ENCODE results near the gene PIEZO2. TPM values are rescaled to one million over a fixed set of nuclear protein-coding genes. Genes with fewer than 3 reads are reported as not detected.

Gene PIEZO2
- total RNA-seq, 1 experiment from 2014 or later = 0.82 TPM

DNA sequence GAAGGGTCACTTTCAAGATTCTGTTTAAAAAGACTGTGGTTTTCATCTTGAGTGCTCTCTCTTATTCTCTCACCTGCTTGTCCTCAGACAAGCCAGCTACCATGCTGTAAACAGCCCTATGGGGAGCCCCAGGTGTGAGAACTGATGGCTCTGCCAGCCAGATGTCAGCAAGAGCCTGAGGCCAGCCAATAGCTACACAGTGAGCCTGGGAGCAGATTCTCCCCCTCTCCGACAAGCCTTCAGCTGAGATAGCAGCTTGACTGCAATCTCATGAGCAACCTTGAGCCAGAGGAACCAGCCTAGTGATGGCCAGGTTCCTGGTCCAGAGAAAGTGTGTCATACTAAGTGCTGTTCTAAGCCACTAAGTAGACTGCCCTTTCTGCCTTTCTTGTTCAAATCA, 351.5 kb downstream of the PIEZO2 start:
- no peak for DNase-seq (ENCODE audit: low read depth)

GRCh38 chr18:10794771-10795170, 354.6 kb downstream of the PIEZO2 start:
- no peak for DNase-seq (ENCODE audit: low read depth)

DNA sequence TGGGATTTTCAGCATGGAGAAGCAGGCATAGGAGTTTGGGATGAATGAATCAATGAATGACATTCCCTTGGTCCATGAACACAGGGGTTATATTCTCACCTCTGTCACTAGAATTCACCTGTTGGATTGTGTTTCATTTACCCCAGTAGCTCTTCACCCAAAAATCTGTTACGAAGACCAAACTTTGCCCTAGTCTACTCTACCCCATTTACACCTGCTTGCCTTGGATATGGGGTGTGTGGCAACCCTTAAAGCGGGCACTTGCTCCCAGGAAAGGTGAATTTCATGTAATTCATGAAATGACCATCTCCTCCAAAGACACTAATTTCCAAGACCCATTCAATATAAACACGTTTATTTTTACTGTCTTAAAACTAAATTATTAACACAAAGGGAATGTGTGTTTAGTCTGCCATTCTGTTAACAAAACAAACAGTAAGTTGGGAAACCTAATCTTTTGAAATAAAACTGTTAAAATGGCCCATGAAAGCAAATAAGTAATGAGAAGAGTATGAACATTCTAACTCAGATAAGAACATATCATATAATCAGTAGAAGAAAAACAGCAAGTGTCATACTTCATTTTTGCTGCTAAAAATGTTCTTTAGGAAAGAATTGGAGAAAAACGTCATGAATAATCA, 355.5 kb downstream of the PIEZO2 start:
- no peak for DNase-seq (ENCODE audit: low read depth)

- no peak for DNase-seq (ENCODE audit: low read depth)
Observed at GRCh38 chr18:10792181-10792580, 357.2 kb downstream of the PIEZO2 start.

- no peak for DNase-seq (ENCODE audit: low read depth)
Observed at GRCh38 chr18:10791169-10791831, 358.1 kb downstream of the PIEZO2 start.

DNA sequence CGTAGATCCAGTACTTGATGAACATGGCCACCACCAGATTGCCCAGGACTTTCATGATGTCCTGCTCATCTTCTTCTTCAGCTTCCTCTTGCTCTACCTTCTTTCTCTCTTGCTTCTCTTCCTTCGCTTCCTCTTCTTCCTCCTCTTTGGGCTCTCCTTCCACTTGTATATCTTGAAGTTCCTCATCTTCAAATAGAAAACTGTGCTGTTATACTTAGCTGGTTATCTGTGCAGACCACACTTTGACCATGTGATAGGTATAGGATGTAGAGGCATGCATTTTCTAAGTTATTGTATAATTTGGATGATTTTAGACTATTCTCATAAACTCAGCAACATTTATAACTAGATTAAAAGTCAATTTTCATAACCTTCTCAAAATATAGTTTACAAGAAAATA, 360.2 kb downstream of the PIEZO2 start:
- DNase-seq (ENCODE audit: low read depth) = no peak

GRCh38 chr18:10787293-10787901, 362.0 kb downstream of the PIEZO2 start:
- DNase-seq (ENCODE audit: low read depth) = peak; percentile 73

GRCh38 chr18:10785798-10786197, 363.6 kb downstream of the PIEZO2 start:
- DNase-seq (ENCODE audit: low read depth) = no peak

- DNase-seq (ENCODE audit: low read depth) = no peak
Observed at GRCh38 chr18:10784596-10785202, 364.7 kb downstream of the PIEZO2 start.

GRCh38 chr18:10783941-10784340, 365.4 kb downstream of the PIEZO2 start:
- DNase-seq (ENCODE audit: low read depth) = no peak

DNA sequence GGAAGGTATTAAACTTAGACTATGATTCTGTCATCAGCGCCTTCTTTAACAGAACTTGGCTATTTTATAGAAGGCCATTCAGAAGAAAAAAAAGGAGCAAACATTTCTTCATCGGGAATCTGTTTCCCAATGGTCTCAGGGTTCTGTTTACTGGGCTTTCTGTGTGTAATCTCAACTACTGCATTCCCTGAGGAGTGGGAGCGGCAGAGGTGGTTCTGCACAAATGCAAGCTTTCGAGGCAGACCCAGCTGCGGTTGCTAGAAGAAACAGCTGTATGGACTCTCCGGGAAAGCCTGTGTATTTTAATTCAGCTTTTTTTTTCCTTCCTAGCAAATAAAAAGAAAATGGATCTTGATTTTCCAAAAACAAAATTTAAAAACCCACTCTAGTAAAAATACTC, 372.9 kb downstream of the PIEZO2 start:
- DNase-seq (ENCODE audit: low read depth) = no peak

GRCh38 chr18:10775026-10775425, 374.3 kb downstream of the PIEZO2 start:
- DNase-seq (ENCODE audit: low read depth) = no peak

DNA sequence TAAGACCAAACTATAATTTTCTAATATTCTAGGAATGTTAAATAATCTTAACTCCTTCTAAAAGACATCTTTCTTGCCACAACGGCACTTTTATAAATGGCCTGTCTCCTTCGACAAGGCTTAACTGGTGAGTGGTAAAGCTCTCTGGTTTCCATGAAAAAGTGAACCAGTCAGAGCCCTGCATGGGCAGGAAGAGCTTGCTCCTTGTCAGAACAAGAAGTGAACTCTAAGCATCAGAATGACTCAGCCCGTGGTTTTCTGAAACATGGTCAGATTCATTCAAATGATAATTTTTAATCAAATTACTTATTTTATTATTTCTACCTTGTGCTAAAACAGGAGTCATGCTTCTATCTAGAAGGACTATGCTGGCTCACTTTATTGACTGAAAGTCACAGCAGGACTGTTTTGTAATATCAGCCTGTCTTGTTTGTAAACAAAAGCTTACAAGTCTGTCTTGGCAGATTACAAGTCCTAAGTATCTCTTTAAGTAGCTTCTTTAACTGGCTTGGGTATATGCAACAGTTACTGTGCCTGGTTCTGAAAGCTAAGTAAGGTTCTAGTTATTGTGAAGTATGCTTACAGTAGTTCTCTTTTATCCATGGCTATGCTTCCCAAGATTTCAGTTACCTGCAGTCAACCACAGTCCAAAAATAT, 378.2 kb downstream of the PIEZO2 start:
- DNase-seq (ENCODE audit: low read depth) = no peak

DNA sequence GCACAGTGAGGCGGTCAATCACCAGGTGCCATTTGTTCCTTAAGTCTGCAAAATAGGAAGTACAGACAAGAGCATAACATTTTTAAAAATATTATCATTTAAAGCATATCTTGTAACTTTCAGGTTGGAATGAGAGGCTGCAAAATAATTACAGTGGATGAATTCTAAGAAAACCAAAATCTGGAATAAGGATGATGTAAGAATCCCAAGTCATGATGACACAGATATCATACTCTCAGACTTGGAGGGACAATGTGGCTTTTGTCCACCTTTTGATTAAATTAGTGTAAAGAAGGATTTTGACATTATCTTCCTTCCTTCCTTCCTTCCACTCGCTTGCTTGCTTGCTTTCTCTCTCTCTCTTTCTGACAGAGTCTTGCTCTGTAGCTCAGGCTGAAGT, 379.1 kb downstream of the PIEZO2 start:
- no peak for DNase-seq (ENCODE audit: low read depth)

DNA sequence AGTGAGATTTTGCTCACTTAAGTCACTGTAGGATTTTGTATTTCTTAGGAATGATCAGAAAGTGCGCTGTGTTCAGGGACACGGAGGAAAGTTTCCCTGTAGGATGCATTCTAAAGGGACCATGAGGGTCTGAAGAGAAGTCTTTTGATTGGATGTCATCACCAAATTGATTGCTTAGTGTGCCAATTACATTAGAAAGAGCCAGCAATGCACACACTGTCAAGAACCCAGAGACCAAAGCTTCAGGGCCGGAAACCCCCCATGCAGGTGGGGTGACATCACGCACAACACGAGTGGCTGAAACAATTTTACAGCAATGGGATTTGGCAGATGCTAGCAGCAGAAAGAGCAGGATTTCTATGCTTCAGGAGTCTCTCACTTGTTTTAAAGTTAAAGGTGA, 381.1 kb downstream of the PIEZO2 start:
- DNase-seq (ENCODE audit: low read depth) = no peak

GRCh38 chr18:10767658-10768057, 381.7 kb downstream of the PIEZO2 start:
- DNase-seq (ENCODE audit: low read depth) = no peak

- DNase-seq (ENCODE audit: low read depth) = no peak
Observed at GRCh38 chr18:10760986-10761385, 388.4 kb downstream of the PIEZO2 start.

DNA sequence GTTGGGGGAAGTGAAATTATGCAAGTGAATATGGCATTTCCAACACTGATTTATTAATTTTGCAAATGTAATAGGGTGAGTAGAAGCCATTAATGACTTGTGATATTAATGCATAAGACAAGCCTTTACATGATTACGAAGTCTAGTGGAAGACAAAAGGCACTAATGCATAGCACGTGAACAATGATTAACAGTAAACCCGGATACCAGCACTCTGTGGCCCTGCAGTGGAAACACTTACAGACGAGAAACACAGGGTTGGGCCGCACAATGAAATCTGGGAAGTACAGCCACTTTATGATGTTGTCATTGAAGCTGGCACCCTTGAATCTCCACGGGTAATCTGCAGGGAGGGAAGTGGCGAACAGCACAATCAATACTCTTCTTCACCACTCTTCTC, 390.1 kb downstream of the PIEZO2 start:
- no peak for DNase-seq (ENCODE audit: low read depth)

DNA sequence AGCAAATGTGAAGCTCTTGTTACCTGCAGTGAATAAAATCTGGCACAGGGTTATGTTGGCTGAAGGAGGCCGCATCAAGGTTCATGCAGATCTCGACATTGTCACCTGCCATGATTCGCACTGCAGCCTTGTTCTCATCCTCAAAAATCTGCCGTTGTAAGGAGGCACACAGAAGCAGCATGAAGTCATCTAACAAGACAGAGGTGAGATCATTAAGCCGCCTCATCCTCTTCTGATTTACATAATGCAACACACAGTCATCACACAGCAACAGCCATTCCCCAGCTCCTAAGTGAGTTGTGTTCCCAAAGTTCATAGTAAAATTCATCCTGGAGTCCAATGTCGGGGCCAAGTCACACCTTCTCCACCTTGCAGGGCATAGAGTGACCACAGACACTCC, 391.4 kb downstream of the PIEZO2 start:
- no peak for DNase-seq (ENCODE audit: low read depth)

DNA sequence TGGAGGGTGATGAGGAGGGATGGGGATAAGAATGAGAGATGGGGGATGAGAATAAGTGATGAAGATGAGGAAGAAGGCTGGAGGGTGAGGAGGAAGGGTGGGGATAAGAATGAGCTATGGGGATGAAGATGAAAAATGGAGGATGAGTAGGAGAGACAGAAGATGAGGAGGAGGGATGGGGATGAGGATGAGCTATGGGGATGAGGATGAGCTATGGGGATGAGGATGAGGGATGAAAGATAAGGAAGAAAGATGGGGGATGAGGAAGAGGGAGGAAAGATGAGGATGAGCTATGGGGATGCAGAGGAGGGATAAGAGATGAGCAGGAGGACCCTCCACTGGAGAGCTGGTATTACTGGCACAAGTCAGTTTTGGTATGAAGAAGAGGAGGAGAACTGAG, 392.0 kb downstream of the PIEZO2 start:
- DNase-seq (ENCODE audit: low read depth) = no peak

- no peak for DNase-seq (ENCODE audit: low read depth)
Observed at GRCh38 chr18:10755855-10756254, 393.5 kb downstream of the PIEZO2 start.

DNA sequence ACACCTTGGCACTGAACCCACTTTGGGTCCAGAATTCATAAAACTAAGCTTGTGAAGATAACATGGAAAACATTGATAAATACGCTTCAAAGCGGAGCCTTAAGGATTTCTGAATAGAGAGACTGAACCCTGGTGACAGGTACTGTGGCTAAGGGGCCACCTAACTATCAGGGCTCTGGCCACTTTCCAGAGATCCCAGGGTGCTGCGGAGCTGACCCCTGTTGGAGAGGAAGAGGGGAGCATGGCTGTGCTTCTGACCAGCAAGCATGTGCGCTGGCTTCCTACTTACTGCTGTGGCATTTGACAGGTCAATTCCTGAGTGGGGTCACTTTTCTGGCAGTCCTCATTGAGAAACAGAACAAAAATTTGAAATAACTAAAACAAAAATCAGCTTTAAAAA, 395.2 kb downstream of the PIEZO2 start:
- DNase-seq (ENCODE audit: low read depth) = no peak

Data from HT1080 (cell line).